Measurements from ENCODE around the gene MTHFSD.

Gene MTHFSD

GRCh38 chr16:86490859-86491639, 64.0 kb downstream of the MTHFSD start:
- no peak for DNase-seq (ENCODE audit: low read depth)
- TF ChIP-seq CTCF (IDR thresholded peaks at IDR 0.05; ENCODE audit: insufficient read depth, low read depth, low read length, missing control alignments), result no peak
- no peak overlapping the region for H3K4me3 ChIP-seq (ENCODE audit: low read length)

- no peak for DNase-seq (ENCODE audit: low read depth)
- no peak overlapping the region for H3K4me3 ChIP-seq (ENCODE audit: low read length)
- TF ChIP-seq CTCF (IDR thresholded peaks at IDR 0.05; ENCODE audit: insufficient read depth, low read depth, low read length, missing control alignments), result no peak
Measured at GRCh38 chr16:86485746-86486145, 69.3 kb downstream of the MTHFSD start.

- no peak overlapping the region for H3K4me3 ChIP-seq (ENCODE audit: low read length)
- TF ChIP-seq CTCF (IDR thresholded peaks at IDR 0.05; ENCODE audit: insufficient read depth, low read depth, low read length, missing control alignments), result no peak
- DNase-seq (ENCODE audit: low read depth), result no peak
Measured at GRCh38 chr16:86484240-86484639, 70.8 kb downstream of the MTHFSD start.

- no peak for TF ChIP-seq CTCF (IDR thresholded peaks at IDR 0.05; ENCODE audit: insufficient read depth, low read depth, low read length, missing control alignments)
- DNase-seq (ENCODE audit: low read depth), result no peak
- H3K4me3 ChIP-seq (ENCODE audit: low read length), result no peak overlapping the region
Measured at GRCh38 chr16:86481607-86482006, 73.4 kb downstream of the MTHFSD start.

GRCh38 chr16:86480444-86480843, 74.6 kb downstream of the MTHFSD start:
- no peak for TF ChIP-seq CTCF (IDR thresholded peaks at IDR 0.05; ENCODE audit: insufficient read depth, low read depth, low read length, missing control alignments)
- no peak overlapping the region for H3K4me3 ChIP-seq (ENCODE audit: low read length)
- DNase-seq (ENCODE audit: low read depth), result no peak
